Natural killer cell (primary cell): ENCODE results near the gene ABCA2. TPM values are rescaled to one million over a fixed set of nuclear protein-coding genes. Genes with fewer than 3 reads are reported as not detected.

ENCODE experiments used
- ATAC-seq, 3 donors: fragments of 150-1000 bp in 2 of 3; fragments of 200-7000 bp in 1 of 3; cut with Tn5 transposase; 1 replicate in 1 of 3; 2 replicates in 2 of 3; pipeline ENCODE4 v1.10.0; 2021; ENCODE audit warnings: mild to moderate bottlenecking in 2 of 3, moderate library complexity in 2 of 3
- DNase-seq, 2 donors: peaks; one replicate each; pipeline versions ENCODE4 v3.0.0 to v3.0.0-alpha.2; 2013 to 2021; ENCODE audit warnings: mixed read lengths in 1 of 2
- H3K27ac ChIP-seq: one replicate; pipeline ENCODE4 v1.5.1; 2013; ENCODE audit warnings: mild to moderate bottlenecking, low read length
- H3K27me3 ChIP-seq: one replicate; pipeline ENCODE4 v1.6.1; 2013; ENCODE audit warnings: low read length; ENCODE audit not compliant: control insufficient read depth, insufficient read depth
- H3K36me3 ChIP-seq: one replicate; pipeline ENCODE4 v1.6.1; 2013; ENCODE audit warnings: low read length; ENCODE audit not compliant: control insufficient read depth, insufficient read depth
- H3K4me1 ChIP-seq: one replicate; pipeline ENCODE4 v1.6.1; 2013; ENCODE audit warnings: low read length; ENCODE audit not compliant: control insufficient read depth, insufficient read depth
- H3K4me3 ChIP-seq: one replicate; pipeline ENCODE4 v1.5.1; 2013; ENCODE audit warnings: low read length
- H3K9me3 ChIP-seq: one replicate; pipeline ENCODE4 v1.6.1; 2013; ENCODE audit warnings: low read length; ENCODE audit not compliant: control insufficient read depth, insufficient read depth
- H3K27ac Mint-ChIP-seq, 2 donors: one replicate each; pipeline ENCODE4 v1.8.0; 2022; ENCODE audit warnings: mild to moderate bottlenecking in 2 of 2, mixed read lengths in 2 of 2, moderate library complexity in 1 of 2
- H3K27me3 Mint-ChIP-seq, 2 donors: one replicate each; pipeline ENCODE4 v1.8.0; 2022; ENCODE audit warnings: low read depth in 2 of 2, mixed read lengths in 2 of 2
- H3K36me3 Mint-ChIP-seq: one replicate; pipeline ENCODE4 v1.8.0; 2022; ENCODE audit warnings: mixed read lengths
- H3K4me1 Mint-ChIP-seq, 2 donors: one replicate each; pipeline ENCODE4 v1.8.0; 2022; ENCODE audit warnings: mixed read lengths in 2 of 2
- H3K4me3 Mint-ChIP-seq: one replicate; pipeline ENCODE4 v1.8.0; 2022; ENCODE audit warnings: mild to moderate bottlenecking, moderate library complexity, mixed read lengths
- H3K9me3 Mint-ChIP-seq, 2 donors: one replicate each; pipeline ENCODE4 v1.8.0; 2022; ENCODE audit warnings: mixed read lengths in 2 of 2
- CTCF ChIP-seq: fragments of 200-600 bp; IDR thresholded peaks from one replicate; pipeline ENCODE4 v1.8.0; 2022; ENCODE audit warnings: antibody characterized with exemption
- WGBS: methylation state at CpG from one replicate; pipeline ENCODE4 v1.1.7; 2013; ENCODE audit warnings: missing lambda C conversion rate; ENCODE audit not compliant: insufficient coverage; 5-methylcytosine and 5-hydroxymethylcytosine counted together
- intact Hi-C: fragments of 100-400 bp; cut with micrococcal nuclease; formaldehyde crosslinking; loops from one replicate; pipeline ENCODE4 v1.14.2; 2022
- total RNA-seq, 4 donors: library from RNA; stranded (reverse); fragments of 120-200 nt in 1 of 4; gene quantifications; one replicate each; pipeline versions ENCODE4 v1.2.3 to v1.2.4, GENCODE V29; 2013 to 2022

The ABCA2 gene
- total RNA-seq, 3 donors from 2014 or later (not counting 1 experiment from before 2014, with no cell fraction given) = 356 to 416 (median 357) TPM

- Histone ChIP-seq H3K4me3 (no peak overlapping the region), H3K36me3 (no peaks in the 10 kb centered on the region), H3K27ac (no peak overlapping the region), H3K27me3 (peaks cover 3% of the 10 kb centered on the region), H3K4me1 (peaks cover 33% of the 10 kb centered on the region), H3K9me3 (no peaks in the 10 kb centered on the region)
- DNase-seq (no peak), ATAC-seq (no peak)
- 94% methylated on average over 10 of the region's 10 CpGs for WGBS
- intact Hi-C loops = no loop called here
- H3K4me1 Mint-ChIP-seq = peaks cover 19 to 26% of the 10 kb centered on the region in 2 donors
- H3K27me3 Mint-ChIP-seq = no peaks in the 10 kb centered on the region
- TF ChIP-seq CTCF = no peak
- no peak overlapping the region for H3K4me3 Mint-ChIP-seq
- H3K9me3 Mint-ChIP-seq = no peaks in the 10 kb centered on the region
- no peak overlapping the region for H3K27ac Mint-ChIP-seq
- H3K36me3 Mint-ChIP-seq = no peaks in the 10 kb centered on the region
Measured at GRCh38 chr9:137037483-137037882, 9.4 kb upstream of the ABCA2 start.

DNA sequence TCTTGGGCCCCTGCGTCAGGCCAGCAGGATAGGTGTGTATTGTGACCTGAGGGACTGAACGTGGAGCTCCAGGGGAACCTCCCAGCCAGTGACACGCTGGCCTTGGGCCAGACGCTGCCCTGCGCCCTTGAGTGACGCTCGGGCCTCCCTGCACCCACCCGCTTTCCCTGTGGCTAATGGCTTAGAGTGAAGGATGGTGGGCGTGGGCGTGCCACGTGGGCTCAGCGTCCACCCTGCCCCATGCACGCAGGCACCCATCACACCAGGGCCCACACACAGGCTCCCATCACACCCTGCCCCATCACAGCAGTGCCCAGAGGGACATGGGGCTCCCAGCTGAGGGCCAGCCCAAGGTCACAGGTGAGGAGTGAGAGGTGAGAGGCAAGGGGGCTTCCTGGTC is 9.0 kb upstream of the ABCA2 start:
- DNase-seq (no peak), ATAC-seq (no peak)
- Mint-ChIP-seq H3K4me3 (no peak overlapping the region), H3K27ac (no peak overlapping the region), H3K9me3 (no peaks in the 10 kb centered on the region), H3K27me3 (no peaks in the 10 kb centered on the region), H3K36me3 (no peaks in the 10 kb centered on the region), H3K4me1 (peaks cover 22 to 31% of the 10 kb centered on the region in 2 donors)
- 86% methylated on average over 13 of the region's 13 CpGs for WGBS
- peaks cover 37% of the 10 kb centered on the region for H3K4me1 ChIP-seq
- H3K27me3 ChIP-seq = peaks cover 3% of the 10 kb centered on the region
- no peak overlapping the region for H3K27ac ChIP-seq
- intact Hi-C loops = no loop called here
- H3K9me3 ChIP-seq = no peaks in the 10 kb centered on the region
- H3K36me3 ChIP-seq = no peaks in the 10 kb centered on the region
- H3K4me3 ChIP-seq = no peak overlapping the region
- TF ChIP-seq CTCF = no peak

DNA sequence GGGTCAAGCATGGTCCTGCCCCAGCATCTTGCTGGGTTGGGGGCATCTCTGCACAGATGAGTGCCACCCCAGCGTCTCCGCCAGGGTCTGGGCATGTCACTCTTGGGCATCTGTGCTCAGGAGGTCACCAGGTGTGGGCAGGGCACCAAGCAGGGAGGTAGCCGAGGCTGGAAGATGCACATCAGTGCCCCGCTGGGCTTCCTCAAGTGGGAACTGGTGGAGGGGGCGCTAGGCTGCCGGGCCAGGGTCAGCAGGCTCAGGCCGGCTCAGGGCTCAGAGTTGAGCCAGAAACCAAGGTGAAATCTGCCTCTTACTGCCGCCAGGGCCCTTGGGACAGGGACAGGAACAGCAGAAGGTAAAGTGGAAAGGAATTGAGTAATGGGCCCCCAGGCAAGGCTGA is 7.9 kb upstream of the ABCA2 start:
- Mint-ChIP-seq H3K9me3 (no peaks in the 10 kb centered on the region), H3K27me3 (no peaks in the 10 kb centered on the region), H3K4me3 (no peak overlapping the region), H3K36me3 (no peaks in the 10 kb centered on the region), H3K27ac (no peak overlapping the region), H3K4me1 (peaks cover 24 to 38% of the 10 kb centered on the region in 2 donors)
- Histone ChIP-seq H3K4me1 (peaks cover 48% of the 10 kb centered on the region), H3K4me3 (no peak overlapping the region), H3K9me3 (no peaks in the 10 kb centered on the region), H3K36me3 (no peaks in the 10 kb centered on the region), H3K27me3 (no peaks in the 10 kb centered on the region), H3K27ac (no peak overlapping the region)
- ATAC-seq = no peak
- no peak for TF ChIP-seq CTCF
- no peak for DNase-seq
- 91% methylated on average over 8 of the region's 8 CpGs for WGBS
- intact Hi-C loops = loop anchor here (1.0 to 2.0 kb wide), 4 partner anchors 37 to 248 kb away; partner anchors contain the start of gene AJM1

GRCh38 chr9:137035507-137035834 is 7.4 kb upstream of the ABCA2 start:
- no peaks in the 10 kb centered on the region for H3K36me3 Mint-ChIP-seq
- ATAC-seq (no peak), DNase-seq (no peak)
- H3K27ac ChIP-seq = no peak overlapping the region
- intact Hi-C loops = loop anchor here (1.0 to 2.0 kb wide), 4 partner anchors 37 to 247 kb away; partner anchors contain the start of gene AJM1
- no peaks in the 10 kb centered on the region for H3K27me3 ChIP-seq
- no peaks in the 10 kb centered on the region for H3K27me3 Mint-ChIP-seq
- H3K9me3 Mint-ChIP-seq = no peaks in the 10 kb centered on the region
- no peak overlapping the region for H3K4me3 ChIP-seq
- peaks cover 28 to 42% of the 10 kb centered on the region in 2 donors for H3K4me1 Mint-ChIP-seq
- H3K9me3 ChIP-seq = no peaks in the 10 kb centered on the region
- peak overlapping the region; percentile 76 to 83 for H3K27ac Mint-ChIP-seq
- TF ChIP-seq CTCF = peak; percentile 43
- no peaks in the 10 kb centered on the region for H3K36me3 ChIP-seq
- peaks cover 53% of the 10 kb centered on the region for H3K4me1 ChIP-seq
- 39% methylated on average over 9 of the region's 9 CpGs for WGBS
- peak overlapping the region; percentile 81 for H3K4me3 Mint-ChIP-seq
